Occipital lobe (tissue), 2 donors: ENCODE measurements around the gene LIMS2. TPM values are rescaled to one million over a fixed set of nuclear protein-coding genes. Genes with fewer than 3 reads are reported as not detected.

ENCODE experiments used
- DNase-seq: peaks from one replicate; lab custom pipeline; 2025; lab: John Stamatoyannopoulos, UW
- total RNA-seq: library from RNA; depleted of rRNA; stranded (reverse); fragments of >200 nt; gene quantifications from one replicate; pipeline ENCODE4 v1.2.3, GENCODE V29; 2014

Gene LIMS2
- total RNA-seq, 1 donor from 2014 or later = 1.2 TPM

GRCh38 chr2:127646487-127647241 is 28.7 kb downstream of the LIMS2 start:
- DNase-seq = no peak

GRCh38 chr2:127645395-127646291 is 29.7 kb downstream of the LIMS2 start, which contains the start of gene GPR17:
Gene GPR17 (plus strand): TSS chr2:127646153. CDS start chr2:127650736, 4,583 bp downstream.
- DNase-seq = no peak

GRCh38 chr2:127645026-127645394 is 30.3 kb downstream of the LIMS2 start:
- no peak for DNase-seq

GRCh38 chr2:127644066-127645025 is 31.0 kb downstream of the LIMS2 start:
- DNase-seq = no peak

GRCh38 chr2:127643439-127644065 is 31.8 kb downstream of the LIMS2 start:
- no peak for DNase-seq

GRCh38 chr2:127642706-127643438 is 32.5 kb downstream of the LIMS2 start:
- DNase-seq = no peak

GRCh38 chr2:127641846-127642507 is 33.4 kb downstream of the LIMS2 start:
- DNase-seq = no peak

- DNase-seq = no peak
These were observed 34.2 kb downstream of the LIMS2 start for GRCh38 chr2:127641133-127641532.

GRCh38 chr2:127640082-127641072 is 35.0 kb downstream of the LIMS2 start:
- no peak for DNase-seq

- DNase-seq = no peak
These were observed 36.2 kb downstream of the LIMS2 start for GRCh38 chr2:127639111-127639474.

- no peak for DNase-seq
These were observed 36.8 kb downstream of the LIMS2 start for GRCh38 chr2:127638361-127639110.

GRCh38 chr2:127637725-127638252 is 37.5 kb downstream of the LIMS2 start:
- no peak for DNase-seq

GRCh38 chr2:127637236-127637630 is 38.1 kb downstream of the LIMS2 start:
- DNase-seq = no peak

GRCh38 chr2:127636248-127637235 is 38.8 kb downstream of the LIMS2 start:
- DNase-seq = no peak

GRCh38 chr2:127635380-127636237 is 39.7 kb downstream of the LIMS2 start:
- DNase-seq = no peak
